GM19023 (cell line): ENCODE measurements around the gene GNAT3.

Experiments used
- ATAC-seq: cut with Tn5 transposase; IDR thresholded peaks from one replicate; pipeline ENCODE4 v1.9.1; 2021; ENCODE audit warnings: mild to moderate bottlenecking, moderate library complexity; ENCODE audit not compliant: unreplicated experiment

Gene GNAT3

DNA sequence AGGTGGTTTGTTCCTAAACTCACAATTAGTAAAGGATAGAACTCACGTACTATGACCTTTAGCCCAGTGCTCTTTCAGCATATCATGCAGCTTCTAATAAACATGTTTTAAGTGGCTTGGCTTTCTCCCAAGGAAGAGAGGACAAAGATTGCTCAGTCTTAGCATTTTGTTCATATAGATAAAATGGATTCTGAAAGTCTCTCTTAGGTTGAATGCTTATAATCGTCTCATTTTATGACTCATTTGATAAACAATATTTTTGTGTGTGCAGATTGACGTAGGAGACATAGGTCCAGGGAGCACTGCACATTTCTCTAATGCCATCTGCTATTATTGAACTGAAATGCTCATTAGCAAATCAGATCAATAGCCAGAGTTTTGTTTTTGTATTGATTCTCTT, 44.8 kb downstream of the GNAT3 start:
- ATAC-seq, result no peak

DNA sequence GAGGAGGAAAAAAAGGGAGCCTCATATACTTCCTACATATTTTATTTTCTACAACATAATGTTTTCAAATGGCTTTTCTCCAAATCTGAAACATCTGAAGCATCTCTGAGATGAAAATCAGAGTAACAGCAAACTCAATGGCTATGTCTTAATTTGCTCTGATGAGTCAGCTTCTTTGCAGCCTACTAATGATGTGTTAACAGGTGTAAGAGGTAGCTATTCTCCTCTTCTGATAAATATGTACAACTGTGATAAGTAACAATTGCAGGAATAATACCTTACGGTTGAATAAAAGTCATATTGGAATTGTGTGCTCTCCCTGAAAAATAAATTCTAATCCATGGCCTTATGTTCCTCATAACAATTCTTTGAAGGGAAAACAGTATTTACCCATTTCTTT, 45.2 kb downstream of the GNAT3 start:
- no peak for ATAC-seq

DNA sequence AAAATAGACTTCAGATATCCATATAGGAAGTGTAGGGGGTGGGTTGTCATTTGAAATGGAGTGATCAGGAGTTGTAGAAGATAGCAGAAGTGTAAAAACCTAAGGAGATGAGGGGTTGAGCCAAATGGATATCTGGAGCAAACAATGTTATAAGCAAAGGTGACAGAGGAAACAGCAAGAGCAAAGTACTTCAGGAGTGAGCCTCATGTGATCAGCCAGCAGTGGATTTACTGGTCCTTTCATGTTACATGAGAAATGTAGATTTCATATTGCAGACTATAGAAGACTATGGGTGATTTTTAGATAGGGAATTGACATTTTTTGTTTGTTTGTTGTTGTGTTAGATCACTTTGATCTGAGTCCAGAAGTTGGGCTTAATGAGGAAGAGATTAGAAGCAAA, 47.7 kb downstream of the GNAT3 start:
- ATAC-seq, result no peak

DNA sequence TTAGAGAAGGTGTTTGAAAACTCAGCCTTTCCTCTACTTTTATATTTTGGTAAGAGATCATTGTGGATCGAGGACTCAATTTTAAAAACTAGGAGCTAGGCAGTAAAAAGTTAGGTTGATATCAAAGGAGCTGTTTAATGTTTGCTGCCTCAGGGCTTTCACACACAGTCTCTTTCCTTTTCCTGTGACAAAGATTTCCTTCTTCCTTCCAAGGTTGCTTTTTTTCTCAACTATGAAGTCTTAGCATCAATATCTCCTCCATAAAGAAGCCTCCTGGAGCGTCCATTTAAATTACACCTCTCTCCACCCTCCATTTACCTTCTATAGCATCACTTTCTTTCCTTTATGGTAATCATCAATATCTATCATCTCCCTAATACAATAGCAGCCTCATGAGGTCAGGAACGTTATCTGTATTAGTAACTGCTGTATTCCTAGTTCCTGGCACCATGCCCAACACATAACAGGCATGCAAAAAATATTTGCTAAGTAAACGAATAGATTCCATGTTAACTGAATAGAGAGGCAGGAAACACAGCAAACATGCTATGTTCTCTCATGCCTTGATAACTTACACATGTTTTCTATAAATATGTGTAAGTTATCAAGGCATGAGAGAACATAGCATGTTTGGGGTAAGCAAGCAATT, 48.5 kb downstream of the GNAT3 start:
- no peak for ATAC-seq

DNA sequence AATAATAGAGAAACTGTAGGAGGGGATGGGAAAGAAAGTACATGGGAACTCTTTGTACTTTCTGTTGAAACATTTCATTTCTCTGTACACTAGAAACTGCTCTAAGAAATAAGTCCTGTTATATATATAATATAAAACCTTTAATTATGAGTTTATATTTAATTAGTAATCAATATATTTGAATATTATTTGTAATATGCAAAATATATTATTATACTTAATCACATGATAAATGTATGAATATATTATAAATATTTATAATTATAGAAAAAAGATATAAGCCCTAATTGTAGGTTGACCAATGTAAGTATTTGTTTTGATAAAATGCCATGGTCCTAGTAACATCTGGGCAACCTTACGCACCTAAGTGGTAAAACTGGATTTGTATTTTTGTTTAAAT, 51.0 kb downstream of the GNAT3 start:
- ATAC-seq, result no peak

DNA sequence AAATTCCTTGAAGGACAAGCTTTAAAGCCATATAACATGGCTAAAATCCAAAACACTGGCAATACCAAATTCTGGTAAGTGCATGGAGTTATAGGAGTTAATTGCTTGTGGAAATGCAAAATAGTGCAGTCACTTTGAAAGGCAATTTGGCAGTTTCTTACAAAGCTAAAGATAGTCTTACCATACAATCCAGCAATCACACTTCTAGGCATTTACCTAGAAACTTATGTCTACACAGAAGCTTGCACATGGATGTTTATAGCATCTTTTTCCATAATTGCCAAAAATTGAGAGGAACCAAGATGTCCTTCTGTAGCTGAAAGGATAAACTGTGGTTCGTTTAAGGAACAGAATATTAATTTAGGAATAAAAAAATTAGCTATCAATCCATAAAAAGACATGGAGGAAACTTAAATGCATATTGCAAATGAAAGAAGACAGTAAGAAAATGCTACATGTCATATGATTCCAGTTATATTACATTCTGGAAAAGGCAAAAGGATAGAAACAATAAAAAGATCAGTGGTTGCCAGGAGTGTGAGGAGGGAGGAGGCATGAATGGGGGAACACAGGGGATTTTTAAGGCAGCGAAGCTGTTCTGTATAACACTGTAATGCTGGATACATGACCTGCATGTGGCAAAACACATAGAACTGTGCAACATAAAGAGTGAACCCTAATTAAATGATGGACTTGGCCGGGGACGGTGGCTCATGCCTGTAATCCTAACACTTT, 51.9 kb downstream of the GNAT3 start:
- ATAC-seq, result no peak

DNA sequence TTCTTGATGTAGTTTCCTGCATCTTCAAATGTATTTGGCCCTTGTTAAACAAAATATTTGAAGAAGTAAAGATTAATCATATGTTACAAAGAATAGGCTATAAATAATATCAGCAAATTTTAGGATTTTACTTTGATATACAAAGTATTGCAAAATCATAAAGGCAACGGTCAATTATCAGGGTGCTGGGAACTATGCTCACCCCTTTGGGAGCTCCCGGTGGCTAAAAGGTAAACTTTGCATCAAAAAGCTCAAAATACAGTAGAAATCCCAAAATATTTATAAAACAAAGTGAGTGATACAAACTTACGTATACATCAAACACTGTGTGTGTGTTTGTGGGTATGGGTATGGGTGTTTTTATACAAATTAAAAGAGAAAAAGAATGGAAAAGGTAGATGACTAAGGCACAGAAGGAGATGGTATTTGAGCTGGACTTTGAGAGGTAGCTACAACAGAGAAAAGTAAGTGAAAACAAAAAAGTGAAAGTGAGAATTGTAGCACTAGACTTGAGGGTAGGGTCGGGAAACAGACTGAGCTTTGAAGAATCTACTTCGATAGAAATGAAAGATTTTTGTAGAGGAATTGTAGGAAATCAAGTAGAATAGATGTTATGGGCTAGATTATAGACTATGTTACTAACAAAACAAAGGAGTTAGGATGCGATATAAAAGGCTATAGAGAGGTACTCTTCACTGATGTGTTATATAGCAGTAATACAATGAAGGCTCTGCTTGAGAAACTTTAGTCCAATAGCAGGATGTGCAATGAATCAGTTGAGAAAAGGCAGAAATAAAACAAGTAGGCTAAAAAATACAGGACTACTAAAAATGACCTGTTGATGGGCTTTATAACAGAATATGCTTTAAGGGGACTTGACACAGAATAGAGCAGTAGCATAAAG, 52.8 kb downstream of the GNAT3 start:
- ATAC-seq, result no peak

DNA sequence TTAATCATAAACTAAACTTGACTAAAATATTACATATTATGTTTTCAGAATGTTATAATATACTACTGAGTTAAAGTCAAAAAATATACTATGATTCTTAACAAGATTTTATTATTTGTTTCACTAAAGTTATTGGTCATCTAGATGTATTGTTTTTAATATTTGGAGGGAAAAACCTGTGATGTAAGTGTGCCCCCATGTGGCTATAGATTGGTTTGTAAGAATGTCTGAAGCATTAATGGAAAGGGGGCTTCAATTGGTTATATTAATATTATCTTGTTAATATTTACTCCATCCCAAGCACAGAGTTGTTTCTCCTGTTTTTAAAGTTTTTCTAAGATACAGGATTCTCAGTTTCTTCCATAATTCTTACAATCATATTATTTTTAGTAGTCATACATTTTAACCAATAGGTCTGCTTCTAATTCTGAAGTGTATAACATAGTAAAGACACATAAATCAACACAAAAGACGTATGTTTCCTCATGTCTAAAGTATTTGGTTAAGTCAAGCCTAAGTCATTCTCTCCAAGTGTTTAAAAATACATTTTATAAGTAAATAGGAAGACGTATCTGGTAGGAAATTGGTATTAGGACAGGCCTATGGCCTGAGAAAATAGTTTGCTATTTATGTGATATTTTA, 58.0 kb downstream of the GNAT3 start:
- ATAC-seq, result no peak

DNA sequence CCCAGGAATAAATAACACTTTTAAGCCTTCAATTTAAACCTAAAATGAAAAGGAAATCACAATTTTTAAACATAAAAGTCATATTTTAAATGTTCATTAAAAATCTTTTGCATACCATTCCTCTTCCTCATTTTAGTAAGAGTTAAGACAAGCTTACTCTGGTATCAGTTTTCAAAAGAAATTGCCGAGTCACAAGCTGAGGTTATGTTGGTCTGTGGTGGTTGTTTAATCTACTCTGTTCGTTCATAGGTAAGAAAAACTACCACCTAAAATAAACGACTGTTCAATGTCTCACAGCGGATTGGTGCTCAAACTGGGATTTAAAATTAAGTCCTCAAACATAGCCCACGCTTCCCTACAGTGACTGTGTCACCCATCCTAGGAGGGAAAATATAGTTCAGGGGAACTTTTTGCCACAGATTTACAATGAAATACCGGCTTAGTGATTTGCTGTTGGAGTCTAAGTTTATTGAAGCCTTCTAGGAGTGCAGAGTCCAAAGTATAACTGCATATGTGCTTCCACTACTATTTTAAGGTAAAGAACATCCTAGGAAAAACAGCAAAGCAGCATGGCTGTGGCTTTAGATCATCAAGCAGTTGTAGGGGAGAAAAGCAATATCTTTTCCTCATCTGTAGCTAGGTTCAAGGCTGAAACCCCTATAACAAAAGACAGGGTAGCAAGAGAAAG, 61.1 kb downstream of the GNAT3 start:
- no peak for ATAC-seq

DNA sequence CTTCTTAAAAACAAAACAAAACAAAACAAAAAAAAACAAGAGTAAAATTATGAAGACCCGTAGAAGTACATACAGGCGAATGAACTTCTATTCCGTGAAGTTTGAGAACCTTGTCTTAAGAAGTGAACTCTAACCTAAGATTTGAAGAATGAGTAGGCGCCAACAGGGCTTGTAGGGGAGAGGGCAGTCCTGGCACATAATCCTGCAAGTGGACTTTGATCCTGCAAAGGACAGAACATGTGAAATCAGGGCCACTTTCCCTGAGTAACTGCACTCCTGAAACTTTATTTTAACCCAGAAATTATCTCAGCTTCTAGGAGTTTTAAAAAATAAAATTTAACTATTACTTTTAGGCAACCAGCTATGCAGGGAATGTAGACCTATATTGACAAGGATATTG, 62.0 kb downstream of the GNAT3 start:
- no peak for ATAC-seq

DNA sequence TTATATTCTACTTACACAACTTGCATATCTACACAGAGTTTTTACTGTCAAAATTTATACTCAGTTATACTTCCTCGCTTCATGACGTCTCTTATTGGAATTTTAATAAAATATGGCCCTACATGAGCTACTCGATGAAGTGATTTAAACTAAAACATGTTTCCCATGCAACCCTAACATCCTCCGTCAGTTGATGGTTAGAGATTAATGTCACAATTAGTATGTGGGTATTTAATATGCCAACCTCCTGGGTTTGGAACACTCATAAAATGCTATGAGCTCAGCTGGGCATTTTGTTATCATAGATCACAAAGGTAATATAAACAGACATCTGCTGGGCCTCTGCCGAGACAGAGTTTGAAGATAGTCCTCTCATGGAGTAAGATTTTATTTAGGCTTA, 66.5 kb downstream of the GNAT3 start:
- no peak for ATAC-seq

DNA sequence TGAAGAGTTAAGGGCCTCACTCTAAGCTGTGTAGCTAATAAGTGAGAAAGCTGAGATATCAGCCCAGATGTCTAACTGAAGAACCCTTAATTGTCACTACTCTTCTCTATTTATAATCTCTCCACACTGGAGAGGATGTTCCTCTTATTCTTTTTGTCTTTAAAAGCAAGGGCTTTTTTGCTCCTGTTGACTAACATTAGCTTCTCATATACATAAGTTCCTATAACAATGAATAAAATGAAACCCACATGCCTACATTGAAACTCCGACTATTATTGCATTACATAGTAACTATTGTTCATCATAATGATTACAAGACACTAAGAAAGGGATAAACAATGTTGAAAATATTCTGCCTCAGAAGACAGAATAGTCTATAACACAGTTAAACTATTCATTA, 67.1 kb downstream of the GNAT3 start:
- ATAC-seq, result no peak

DNA sequence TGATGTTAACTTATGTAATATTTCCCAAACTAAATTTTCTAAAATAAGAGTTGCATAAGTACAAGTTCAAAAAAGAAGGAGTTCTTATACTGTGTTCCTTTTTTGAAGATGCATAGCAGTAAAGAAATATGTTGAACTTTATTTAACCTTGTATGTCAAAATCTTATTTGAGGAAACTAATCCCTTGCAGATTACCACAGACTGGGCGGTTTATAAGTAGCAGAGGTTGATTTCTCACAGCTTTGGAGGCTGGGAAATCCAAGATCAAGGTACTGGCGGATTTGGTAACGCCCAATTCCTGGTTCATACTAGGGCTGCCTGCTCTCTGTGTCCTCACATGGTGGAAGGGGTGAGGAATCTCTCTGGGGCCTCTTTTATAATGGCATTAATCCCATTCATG, 68.5 kb downstream of the GNAT3 start:
- no peak for ATAC-seq

DNA sequence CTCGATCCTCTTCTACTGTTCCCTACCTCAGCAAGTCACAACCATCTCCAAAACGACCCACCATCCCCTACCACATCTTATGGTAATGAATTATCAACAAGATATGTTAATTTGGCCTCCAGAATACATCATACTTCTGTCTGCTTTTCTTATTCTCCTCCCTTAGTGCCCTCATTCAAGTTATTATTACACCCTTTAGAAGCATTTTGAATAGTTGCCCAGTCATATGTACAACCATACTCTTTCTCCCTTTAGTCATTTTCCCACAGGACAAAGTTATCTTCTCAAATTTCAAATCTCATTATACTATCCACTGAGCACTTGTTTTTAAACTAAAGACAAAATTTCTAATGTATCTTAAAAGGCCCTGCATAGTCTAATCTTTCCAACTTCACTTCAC, 71.0 kb downstream of the GNAT3 start:
- no peak for ATAC-seq

DNA sequence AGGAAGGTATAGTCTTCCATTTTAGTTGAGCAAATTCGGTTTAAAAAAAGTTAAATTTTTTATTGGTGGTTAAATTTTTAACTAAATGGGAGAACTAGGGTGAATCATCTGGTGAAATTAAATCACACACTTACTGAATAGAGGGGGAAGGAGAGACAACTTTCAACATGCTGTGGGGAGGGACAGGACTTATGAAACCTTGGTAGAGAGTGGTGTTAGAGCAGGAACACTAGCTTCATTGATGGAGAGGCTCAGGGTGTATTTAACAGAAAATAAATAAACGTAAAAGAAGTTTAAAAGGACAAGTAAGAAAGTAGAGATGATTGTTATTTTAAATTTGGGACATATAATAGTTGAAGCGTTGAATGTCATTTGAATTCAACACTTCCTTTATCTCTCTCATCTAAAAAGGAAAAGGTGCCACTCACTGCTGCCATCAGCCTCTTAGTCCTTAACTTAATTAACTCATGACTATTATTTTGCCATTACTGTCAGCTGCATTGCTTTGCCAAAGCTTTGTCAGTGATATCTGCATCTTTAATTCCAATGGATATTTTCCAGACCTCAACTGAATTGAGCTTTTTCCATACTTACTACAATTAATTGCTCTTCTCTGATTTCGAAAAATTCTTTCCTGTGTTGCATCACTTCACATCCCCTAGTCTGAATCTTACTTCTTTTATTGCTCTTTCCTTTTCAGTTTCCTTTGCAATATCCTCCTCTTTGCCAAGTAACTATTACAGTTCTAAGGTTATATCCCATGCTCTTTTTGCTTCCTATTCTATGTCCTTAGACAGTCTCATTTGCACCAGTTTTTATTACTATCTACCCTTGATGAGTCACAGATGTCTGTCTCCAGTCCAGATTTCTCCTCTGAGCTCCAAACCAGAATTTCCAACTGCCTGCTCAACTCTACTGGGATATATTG, 71.7 kb downstream of the GNAT3 start:
- ATAC-seq, result no peak

DNA sequence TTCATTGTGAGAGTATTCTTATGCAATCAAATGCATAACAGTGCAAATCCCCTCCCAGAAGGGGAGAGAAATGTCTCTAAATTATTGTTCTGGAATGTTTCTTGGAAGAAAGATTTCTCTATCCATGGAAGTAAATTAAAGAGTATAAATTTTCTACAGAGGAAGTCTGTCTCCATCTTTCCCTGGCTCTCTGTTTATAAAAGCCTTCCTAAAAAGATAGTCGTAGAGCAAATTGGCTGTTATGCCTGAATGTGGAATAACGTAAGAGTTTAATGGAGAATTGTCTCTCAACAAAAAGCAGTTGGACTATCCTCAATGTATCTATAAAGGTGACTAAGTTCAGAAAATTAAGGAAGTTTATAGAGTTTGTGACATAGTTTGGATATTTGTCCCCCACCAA, 76.3 kb downstream of the GNAT3 start:
- no peak for ATAC-seq

DNA sequence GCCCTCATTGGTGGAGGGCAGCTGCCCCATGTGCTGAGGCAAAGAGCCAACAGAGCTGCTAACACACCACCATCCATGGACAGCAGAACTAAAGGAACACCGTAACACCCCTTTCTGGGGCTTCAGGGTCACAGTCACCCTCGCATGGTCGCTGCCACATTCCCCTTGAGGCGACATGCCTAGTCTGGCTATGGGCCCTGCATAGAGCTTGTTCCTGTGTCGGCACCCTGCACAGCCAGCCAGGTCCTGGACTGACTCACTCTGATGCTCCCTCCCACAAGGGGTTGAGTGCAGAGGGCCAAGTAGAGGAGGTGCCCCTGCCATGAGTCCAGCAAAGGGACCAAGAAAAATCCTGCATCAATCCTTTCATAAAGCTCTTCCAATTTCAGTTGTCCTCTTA, 77.8 kb downstream of the GNAT3 start:
- no peak for ATAC-seq

DNA sequence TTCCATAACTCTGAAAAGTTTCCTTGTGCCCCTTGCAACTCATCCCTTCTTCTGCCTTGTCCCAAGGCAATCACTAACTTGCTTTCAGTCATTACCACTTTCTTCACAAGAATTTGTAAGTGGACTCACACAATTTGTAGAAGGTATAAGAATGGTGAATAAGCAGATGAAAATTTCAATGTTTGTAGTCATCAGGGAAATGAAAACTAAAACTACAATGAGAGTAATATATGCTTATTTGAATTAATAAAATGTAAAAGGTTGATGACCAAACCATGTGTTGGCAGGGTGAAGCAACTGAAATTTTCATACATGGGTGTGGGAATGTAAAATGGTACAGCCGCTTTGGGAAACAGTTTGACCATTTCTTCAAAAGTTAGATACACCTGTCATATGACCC, 79.7 kb downstream of the GNAT3 start:
- ATAC-seq, result no peak

DNA sequence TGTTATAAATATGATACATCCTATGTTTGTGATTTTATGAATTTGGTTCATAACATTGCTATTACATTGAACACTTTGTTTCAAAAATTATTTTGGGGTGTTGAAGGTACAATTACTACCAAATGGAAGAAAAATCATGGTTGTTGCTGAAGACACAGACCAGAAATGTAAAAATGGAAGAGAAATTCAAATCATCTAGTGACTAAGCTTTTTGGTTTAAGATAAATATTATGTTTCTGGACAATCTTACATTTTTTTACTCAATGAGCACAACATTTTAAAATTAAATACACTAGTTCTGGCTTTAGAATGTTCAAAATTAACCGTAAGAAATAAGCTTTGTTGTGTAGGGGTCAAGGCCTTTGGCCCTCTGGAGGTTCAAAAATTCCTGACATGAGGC, 82.7 kb downstream of the GNAT3 start:
- ATAC-seq, result no peak
